WTC11 (cell line): ENCODE measurements around the gene MYO9A. TPM values are rescaled to one million over a fixed set of nuclear protein-coding genes. Genes with fewer than 3 reads are reported as not detected.

ENCODE experiments used
- ATAC-seq: fragments of 200-7000 bp; cut with Tn5 transposase; 2 replicates; pipeline ENCODE4 v1.10.0; 2021; ENCODE audit warnings: mild to moderate bottlenecking, moderate library complexity
- CTCF ChIA-PET: fragments of 300-600 bp; sonication (Branson Sonifier 250); formaldehyde crosslinking; loops from one replicate; lab custom pipeline; 2021; ENCODE audit warnings: antibody characterized with exemption; lab: Charles Lee
- POLR2A ChIA-PET: fragments of 350-600 bp; sonication (Branson Sonifier 250); formaldehyde crosslinking; loops from one replicate; lab custom pipeline; 2021; ENCODE audit warnings: antibody characterized with exemption; lab: Charles Lee
- DNase-seq: peaks from one replicate; pipeline ENCODE4 v3.0.0; 2021; ENCODE audit warnings: low spot score
- H3K27ac Mint-ChIP-seq: 2 replicates; pipeline ENCODE4 v1.8.0; 2021; ENCODE audit warnings: mixed read lengths
- H3K27me3 Mint-ChIP-seq: 2 replicates; pipeline ENCODE4 v1.8.0; 2021; ENCODE audit warnings: low read depth, mild to moderate bottlenecking, moderate library complexity, mixed read lengths
- H3K36me3 Mint-ChIP-seq: 2 replicates; pipeline ENCODE4 v1.8.0; 2021; ENCODE audit warnings: mixed read lengths
- H3K4me1 Mint-ChIP-seq: 2 replicates; pipeline ENCODE4 v1.8.0; 2022; ENCODE audit warnings: mixed read lengths
- H3K4me3 Mint-ChIP-seq: 2 replicates; pipeline ENCODE4 v1.8.0; 2021; ENCODE audit warnings: mild to moderate bottlenecking, moderate library complexity, mixed read lengths
- H3K9me3 Mint-ChIP-seq: 2 replicates; pipeline ENCODE4 v1.8.0; 2021; ENCODE audit warnings: mixed read lengths
- GRHL2 ChIP-seq: fragments of 250-450 bp; sonication (Bioruptor Pico); IDR thresholded peaks from 2 replicates; pipeline ENCODE4 v1.8.0; 2022; ENCODE audit warnings: mild to moderate bottlenecking, moderate library complexity; ENCODE audit not compliant: insufficient replicate concordance, severe bottlenecking
- IRF2 ChIP-seq: sonication (generic); formaldehyde crosslinking; IDR thresholded peaks from 2 replicates; pipeline ENCODE4 v1.8.0; 2022; ENCODE audit warnings: low read depth, missing genetic modification reagents, borderline replicate concordance
- JUN ChIP-seq: sonication (generic); formaldehyde crosslinking; IDR thresholded peaks from 2 replicates; pipeline ENCODE4 v1.8.0; 2023; ENCODE audit warnings: mild to moderate bottlenecking, missing genetic modification reagents
- NR1H2 ChIP-seq: sonication (generic); formaldehyde crosslinking; IDR thresholded peaks from 2 replicates; pipeline ENCODE4 v1.9.0; 2021; ENCODE audit warnings: mild to moderate bottlenecking, moderate library complexity, missing genetic modification reagents
- NR2C2 ChIP-seq: sonication (generic); formaldehyde crosslinking; IDR thresholded peaks from 2 replicates; pipeline ENCODE4 v1.8.0; 2022; ENCODE audit warnings: mild to moderate bottlenecking, missing genetic modification reagents
- SP1 ChIP-seq: sonication (generic); formaldehyde crosslinking; conservative IDR thresholded peaks from 2 replicates; pipeline ENCODE4 v1.8.1; 2022; ENCODE audit warnings: missing genetic modification reagents
- ZBTB21 ChIP-seq: sonication (generic); formaldehyde crosslinking; IDR thresholded peaks from 2 replicates; pipeline ENCODE4 v1.8.1; 2023; ENCODE audit warnings: mild to moderate bottlenecking, missing genetic modification reagents, borderline replicate concordance
- ZNF396 ChIP-seq: fragments of 250-450 bp; sonication (Bioruptor Pico); IDR thresholded peaks from 2 replicates; pipeline ENCODE4 v1.8.0; 2021; ENCODE audit warnings: mild to moderate bottlenecking, moderate library complexity, borderline replicate concordance
- ZNF416 ChIP-seq: fragments of 250-450 bp; sonication (Bioruptor Pico); IDR thresholded peaks from 2 replicates; pipeline ENCODE4 v1.9.0; 2021; ENCODE audit warnings: mild to moderate bottlenecking, inconsistent platforms
- ZNF671 ChIP-seq: fragments of 250-450 bp; sonication (Bioruptor Pico); IDR thresholded peaks from 2 replicates; pipeline ENCODE4 v1.8.0; 2021; ENCODE audit warnings: mild to moderate bottlenecking
- total RNA-seq: library from RNA; stranded (reverse); gene quantifications from 3 replicates; pipeline ENCODE4 v1.2.3, GENCODE V29; 2021
- TF ChIP-seq, protein P1 (sequence below): sonication (generic); formaldehyde crosslinking; IDR thresholded peaks from 2 replicates; pipeline ENCODE4 v1.8.1; 2023; ENCODE audit warnings: mild to moderate bottlenecking, missing genetic modification reagents, borderline replicate concordance
- TF ChIP-seq, protein P2 (sequence below): fragments of 200-600 bp; IDR thresholded peaks from 2 replicates; pipeline ENCODE4 v1.8.0; 2022; ENCODE audit warnings: antibody characterized with exemption
- TF ChIP-seq, protein P3 (sequence below): sonication (generic); formaldehyde crosslinking; IDR thresholded peaks from 2 replicates; pipeline ENCODE4 v1.8.0; 2023; ENCODE audit warnings: missing genetic modification reagents
- TF ChIP-seq, protein P4 (sequence below): sonication (generic); formaldehyde crosslinking; IDR thresholded peaks from 2 replicates; pipeline ENCODE4 v1.8.0; 2023; ENCODE audit warnings: missing genetic modification reagents, mild to moderate bottlenecking, borderline replicate concordance
- TF ChIP-seq, protein P5 (sequence below): sonication (generic); formaldehyde crosslinking; IDR thresholded peaks from 2 replicates; pipeline ENCODE4 v1.8.1; 2023; ENCODE audit warnings: mild to moderate bottlenecking, moderate library complexity, missing genetic modification reagents
- TF ChIP-seq, protein P6 (sequence below): fragments of 250-450 bp; sonication (Bioruptor Pico); IDR thresholded peaks from 2 replicates; pipeline ENCODE4 v1.8.0; 2021; ENCODE audit warnings: mild to moderate bottlenecking

Gene MYO9A
- total RNA-seq, 1 experiment from 2014 or later, result 23.5 TPM

DNA sequence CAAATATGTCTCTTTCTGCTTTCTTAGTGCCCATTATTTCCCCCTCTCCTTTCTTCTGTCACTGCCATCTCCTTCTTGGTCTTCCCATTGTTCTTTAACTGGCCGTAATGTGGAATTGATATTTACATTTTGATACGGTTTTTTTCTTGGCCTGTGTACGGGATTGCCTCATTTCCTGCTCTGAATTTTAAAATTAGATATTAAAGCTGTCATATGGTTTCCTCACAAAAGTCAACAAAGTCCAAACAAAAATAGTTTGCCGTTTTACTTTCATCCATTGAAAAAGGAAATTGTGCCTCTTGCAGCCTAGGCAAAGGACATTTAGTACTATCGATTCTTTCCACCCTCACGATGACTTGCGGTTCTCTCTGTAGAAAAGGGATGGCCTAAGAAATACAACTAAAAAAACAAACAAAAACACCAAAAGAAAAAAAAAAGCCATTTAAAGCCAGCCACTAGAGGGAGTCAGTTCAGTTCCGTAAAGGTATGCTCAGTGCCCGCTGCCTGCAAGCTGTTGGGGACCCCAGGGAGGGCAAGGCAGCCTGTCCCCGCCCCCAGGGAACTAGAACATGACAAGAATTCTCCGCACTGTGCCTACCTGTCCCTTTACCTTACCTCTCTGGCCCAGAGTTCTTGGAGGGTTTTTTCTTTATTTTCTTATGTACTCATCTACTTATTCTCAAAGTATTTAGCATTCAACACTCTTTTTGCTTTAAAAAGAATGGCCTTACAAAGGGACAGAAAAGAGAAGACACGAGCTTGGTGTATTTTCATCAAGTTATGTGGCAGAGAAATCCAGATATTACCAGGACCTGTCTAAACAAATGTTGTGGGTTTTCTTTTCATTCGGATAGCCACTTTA is 337.6 kb downstream of the MYO9A start:
- Mint-ChIP-seq H3K9me3 (no peaks in the 10 kb centered on the region), H3K4me1 (peaks cover 9% of the 10 kb centered on the region), H3K27me3 (no peaks in the 10 kb centered on the region), H3K36me3 (no peaks in the 10 kb centered on the region), H3K4me3 (no peak overlapping the region), H3K27ac (peak overlapping the region; percentile 63)
- DNase-seq (peak; percentile 81), ATAC-seq (peak; percentile 95)
- ChIA-PET POLR2A (no interaction called here), CTCF (interaction anchor here (0.5 to 2.4 kb wide), 20 partner anchors 8 to 376 kb away, joined by 3 to 22 read pairs (median 4); no protein-coding TSS in a partner anchor)
- TF ChIP-seq, protein P1, sequence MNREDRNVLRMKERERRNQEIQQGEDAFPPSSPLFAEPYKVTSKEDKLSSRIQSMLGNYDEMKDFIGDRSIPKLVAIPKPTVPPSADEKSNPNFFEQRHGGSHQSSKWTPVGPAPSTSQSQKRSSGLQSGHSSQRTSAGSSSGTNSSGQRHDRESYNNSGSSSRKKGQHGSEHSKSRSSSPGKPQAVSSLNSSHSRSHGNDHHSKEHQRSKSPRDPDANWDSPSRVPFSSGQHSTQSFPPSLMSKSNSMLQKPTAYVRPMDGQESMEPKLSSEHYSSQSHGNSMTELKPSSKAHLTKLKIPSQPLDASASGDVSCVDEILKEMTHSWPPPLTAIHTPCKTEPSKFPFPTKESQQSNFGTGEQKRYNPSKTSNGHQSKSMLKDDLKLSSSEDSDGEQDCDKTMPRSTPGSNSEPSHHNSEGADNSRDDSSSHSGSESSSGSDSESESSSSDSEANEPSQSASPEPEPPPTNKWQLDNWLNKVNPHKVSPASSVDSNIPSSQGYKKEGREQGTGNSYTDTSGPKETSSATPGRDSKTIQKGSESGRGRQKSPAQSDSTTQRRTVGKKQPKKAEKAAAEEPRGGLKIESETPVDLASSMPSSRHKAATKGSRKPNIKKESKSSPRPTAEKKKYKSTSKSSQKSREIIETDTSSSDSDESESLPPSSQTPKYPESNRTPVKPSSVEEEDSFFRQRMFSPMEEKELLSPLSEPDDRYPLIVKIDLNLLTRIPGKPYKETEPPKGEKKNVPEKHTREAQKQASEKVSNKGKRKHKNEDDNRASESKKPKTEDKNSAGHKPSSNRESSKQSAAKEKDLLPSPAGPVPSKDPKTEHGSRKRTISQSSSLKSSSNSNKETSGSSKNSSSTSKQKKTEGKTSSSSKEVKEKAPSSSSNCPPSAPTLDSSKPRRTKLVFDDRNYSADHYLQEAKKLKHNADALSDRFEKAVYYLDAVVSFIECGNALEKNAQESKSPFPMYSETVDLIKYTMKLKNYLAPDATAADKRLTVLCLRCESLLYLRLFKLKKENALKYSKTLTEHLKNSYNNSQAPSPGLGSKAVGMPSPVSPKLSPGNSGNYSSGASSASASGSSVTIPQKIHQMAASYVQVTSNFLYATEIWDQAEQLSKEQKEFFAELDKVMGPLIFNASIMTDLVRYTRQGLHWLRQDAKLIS (CRISPR knock-in tag), result no peak
- TF ChIP-seq SP1 (CRISPR knock-in tag) (no peak), ZNF416 (no peak), GRHL2 (CRISPR knock-in tag) (no peak)
- TF ChIP-seq, protein P2, sequence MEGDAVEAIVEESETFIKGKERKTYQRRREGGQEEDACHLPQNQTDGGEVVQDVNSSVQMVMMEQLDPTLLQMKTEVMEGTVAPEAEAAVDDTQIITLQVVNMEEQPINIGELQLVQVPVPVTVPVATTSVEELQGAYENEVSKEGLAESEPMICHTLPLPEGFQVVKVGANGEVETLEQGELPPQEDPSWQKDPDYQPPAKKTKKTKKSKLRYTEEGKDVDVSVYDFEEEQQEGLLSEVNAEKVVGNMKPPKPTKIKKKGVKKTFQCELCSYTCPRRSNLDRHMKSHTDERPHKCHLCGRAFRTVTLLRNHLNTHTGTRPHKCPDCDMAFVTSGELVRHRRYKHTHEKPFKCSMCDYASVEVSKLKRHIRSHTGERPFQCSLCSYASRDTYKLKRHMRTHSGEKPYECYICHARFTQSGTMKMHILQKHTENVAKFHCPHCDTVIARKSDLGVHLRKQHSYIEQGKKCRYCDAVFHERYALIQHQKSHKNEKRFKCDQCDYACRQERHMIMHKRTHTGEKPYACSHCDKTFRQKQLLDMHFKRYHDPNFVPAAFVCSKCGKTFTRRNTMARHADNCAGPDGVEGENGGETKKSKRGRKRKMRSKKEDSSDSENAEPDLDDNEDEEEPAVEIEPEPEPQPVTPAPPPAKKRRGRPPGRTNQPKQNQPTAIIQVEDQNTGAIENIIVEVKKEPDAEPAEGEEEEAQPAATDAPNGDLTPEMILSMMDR, result peak; percentile 75

DNA sequence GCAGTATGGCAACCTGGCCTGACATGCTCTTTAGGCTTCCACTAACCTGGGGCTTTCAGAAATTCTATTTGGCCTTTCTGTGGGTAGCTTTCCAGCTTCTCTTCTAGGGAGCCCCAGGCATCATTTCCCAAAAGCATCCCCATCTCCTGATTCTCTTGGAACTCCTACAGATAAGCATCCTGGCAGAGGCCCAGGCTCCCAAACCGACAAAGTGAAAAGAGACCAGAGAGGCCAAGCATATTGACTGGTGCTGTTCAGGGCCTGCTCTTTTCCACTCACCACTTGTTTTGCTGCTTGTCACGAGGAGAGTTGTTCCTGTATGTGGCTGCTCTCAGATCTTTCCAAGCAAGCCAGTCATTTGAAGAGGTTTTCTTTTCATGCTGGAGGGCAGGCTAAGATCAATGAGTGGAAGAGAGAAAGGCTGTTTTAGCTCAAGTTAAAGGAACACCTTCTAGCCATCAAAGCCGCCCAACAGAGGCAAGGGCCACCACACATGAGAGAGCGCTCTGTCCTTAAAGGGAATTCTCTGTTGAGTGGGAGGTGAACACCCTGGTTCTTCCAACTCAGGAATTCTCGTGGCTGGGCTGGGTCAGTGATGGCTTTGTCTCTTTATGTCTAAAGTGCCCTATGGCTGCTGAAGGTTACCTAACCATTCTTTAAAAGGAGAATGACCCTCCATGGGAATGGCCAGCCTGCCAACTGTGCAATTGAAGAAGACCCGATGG is 338.7 kb downstream of the MYO9A start:
- H3K9me3 Mint-ChIP-seq, result no peaks in the 10 kb centered on the region
- H3K4me3 Mint-ChIP-seq, result no peak overlapping the region
- no peaks in the 10 kb centered on the region for H3K36me3 Mint-ChIP-seq
- H3K27me3 Mint-ChIP-seq, result no peaks in the 10 kb centered on the region
- ChIA-PET POLR2A (no interaction called here), CTCF (interaction anchor here (1.1 to 1.5 kb wide), 5 partner anchors 11 to 35 kb away, joined by 3 to 6 read pairs (median 4); no protein-coding TSS in a partner anchor)
- DNase-seq, result no peak
- ATAC-seq, result no peak
- peaks cover 9% of the 10 kb centered on the region for H3K4me1 Mint-ChIP-seq
- no peak overlapping the region for H3K27ac Mint-ChIP-seq
- TF ChIP-seq, protein P3, sequence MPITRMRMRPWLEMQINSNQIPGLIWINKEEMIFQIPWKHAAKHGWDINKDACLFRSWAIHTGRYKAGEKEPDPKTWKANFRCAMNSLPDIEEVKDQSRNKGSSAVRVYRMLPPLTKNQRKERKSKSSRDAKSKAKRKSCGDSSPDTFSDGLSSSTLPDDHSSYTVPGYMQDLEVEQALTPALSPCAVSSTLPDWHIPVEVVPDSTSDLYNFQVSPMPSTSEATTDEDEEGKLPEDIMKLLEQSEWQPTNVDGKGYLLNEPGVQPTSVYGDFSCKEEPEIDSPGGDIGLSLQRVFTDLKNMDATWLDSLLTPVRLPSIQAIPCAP, result no peak
- TF ChIP-seq NR1H2 (CRISPR knock-in tag) (no peak), ZNF396 (CRISPR knock-in tag) (no peak), ZNF671 (CRISPR knock-in tag) (no peak), NR2C2 (CRISPR knock-in tag) (no peak), JUN (CRISPR knock-in tag) (no peak), IRF2 (CRISPR knock-in tag) (no peak), ZBTB21 (CRISPR knock-in tag) (no peak)
- TF ChIP-seq, protein P4, sequence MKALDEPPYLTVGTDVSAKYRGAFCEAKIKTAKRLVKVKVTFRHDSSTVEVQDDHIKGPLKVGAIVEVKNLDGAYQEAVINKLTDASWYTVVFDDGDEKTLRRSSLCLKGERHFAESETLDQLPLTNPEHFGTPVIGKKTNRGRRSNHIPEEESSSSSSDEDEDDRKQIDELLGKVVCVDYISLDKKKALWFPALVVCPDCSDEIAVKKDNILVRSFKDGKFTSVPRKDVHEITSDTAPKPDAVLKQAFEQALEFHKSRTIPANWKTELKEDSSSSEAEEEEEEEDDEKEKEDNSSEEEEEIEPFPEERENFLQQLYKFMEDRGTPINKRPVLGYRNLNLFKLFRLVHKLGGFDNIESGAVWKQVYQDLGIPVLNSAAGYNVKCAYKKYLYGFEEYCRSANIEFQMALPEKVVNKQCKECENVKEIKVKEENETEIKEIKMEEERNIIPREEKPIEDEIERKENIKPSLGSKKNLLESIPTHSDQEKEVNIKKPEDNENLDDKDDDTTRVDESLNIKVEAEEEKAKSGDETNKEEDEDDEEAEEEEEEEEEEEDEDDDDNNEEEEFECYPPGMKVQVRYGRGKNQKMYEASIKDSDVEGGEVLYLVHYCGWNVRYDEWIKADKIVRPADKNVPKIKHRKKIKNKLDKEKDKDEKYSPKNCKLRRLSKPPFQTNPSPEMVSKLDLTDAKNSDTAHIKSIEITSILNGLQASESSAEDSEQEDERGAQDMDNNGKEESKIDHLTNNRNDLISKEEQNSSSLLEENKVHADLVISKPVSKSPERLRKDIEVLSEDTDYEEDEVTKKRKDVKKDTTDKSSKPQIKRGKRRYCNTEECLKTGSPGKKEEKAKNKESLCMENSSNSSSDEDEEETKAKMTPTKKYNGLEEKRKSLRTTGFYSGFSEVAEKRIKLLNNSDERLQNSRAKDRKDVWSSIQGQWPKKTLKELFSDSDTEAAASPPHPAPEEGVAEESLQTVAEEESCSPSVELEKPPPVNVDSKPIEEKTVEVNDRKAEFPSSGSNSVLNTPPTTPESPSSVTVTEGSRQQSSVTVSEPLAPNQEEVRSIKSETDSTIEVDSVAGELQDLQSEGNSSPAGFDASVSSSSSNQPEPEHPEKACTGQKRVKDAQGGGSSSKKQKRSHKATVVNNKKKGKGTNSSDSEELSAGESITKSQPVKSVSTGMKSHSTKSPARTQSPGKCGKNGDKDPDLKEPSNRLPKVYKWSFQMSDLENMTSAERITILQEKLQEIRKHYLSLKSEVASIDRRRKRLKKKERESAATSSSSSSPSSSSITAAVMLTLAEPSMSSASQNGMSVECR (CRISPR knock-in tag), result no peak
- TF ChIP-seq, protein P5, sequence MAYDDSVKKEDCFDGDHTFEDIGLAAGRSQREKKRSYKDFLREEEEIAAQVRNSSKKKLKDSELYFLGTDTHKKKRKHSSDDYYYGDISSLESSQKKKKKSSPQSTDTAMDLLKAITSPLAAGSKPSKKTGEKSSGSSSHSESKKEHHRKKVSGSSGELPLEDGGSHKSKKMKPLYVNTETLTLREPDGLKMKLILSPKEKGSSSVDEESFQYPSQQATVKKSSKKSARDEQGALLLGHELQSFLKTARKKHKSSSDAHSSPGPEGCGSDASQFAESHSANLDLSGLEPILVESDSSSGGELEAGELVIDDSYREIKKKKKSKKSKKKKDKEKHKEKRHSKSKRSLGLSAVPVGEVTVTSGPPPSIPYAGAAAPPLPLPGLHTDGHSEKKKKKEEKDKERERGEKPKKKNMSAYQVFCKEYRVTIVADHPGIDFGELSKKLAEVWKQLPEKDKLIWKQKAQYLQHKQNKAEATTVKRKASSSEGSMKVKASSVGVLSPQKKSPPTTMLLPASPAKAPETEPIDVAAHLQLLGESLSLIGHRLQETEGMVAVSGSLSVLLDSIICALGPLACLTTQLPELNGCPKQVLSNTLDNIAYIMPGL (CRISPR knock-in tag), result no peak
- TF ChIP-seq, protein P6, sequence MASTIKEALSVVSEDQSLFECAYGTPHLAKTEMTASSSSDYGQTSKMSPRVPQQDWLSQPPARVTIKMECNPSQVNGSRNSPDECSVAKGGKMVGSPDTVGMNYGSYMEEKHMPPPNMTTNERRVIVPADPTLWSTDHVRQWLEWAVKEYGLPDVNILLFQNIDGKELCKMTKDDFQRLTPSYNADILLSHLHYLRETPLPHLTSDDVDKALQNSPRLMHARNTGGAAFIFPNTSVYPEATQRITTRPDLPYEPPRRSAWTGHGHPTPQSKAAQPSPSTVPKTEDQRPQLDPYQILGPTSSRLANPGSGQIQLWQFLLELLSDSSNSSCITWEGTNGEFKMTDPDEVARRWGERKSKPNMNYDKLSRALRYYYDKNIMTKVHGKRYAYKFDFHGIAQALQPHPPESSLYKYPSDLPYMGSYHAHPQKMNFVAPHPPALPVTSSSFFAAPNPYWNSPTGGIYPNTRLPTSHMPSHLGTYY, result no peak
